T-helper 2 cell (primary cell): ENCODE data around the gene HIGD1C.
"Not testable (repeated sequence)": the region's sequence is repeated elsewhere in the genome, so short reads cannot be mapped to it uniquely, and the experiment has no call there.

Experiments used
- DNase-seq, 5 experiments: peaks; one replicate each; pipeline versions ENCODE4 v3.0.0 to v3.0.0-alpha.2; 2012 to 2022
- total RNA-seq, 2 donors: gene quantifications; one replicate each; lab custom pipeline; 2026; lab: John Stamatoyannopoulos, UW

HIGD1C gene
- 0 reads per million in 2 donors for total RNA-seq

- no peak for DNase-seq
Observed at GRCh38 chr12:50952510-50952909, at the start of gene HIGD1C. HIGD1C (plus strand) TSS chr12:50952544; CDS start chr12:50953999, 1,455 bp downstream.

- DNase-seq, result not testable (repeated sequence)
Observed at GRCh38 chr12:50908479-50908878, 43.9 kb upstream of the HIGD1C start.

- DNase-seq, result not testable (repeated sequence)
Observed at GRCh38 chr12:50912361-50912760, 40.0 kb upstream of the HIGD1C start.

GRCh38 chr12:50913224-50913623, 39.1 kb upstream of the HIGD1C start:
- no peak for DNase-seq

GRCh38 chr12:50914872-50915484, 37.4 kb upstream of the HIGD1C start:
- DNase-seq, result no peak

GRCh38 chr12:50916292-50916691, 36.1 kb upstream of the HIGD1C start:
- DNase-seq, result no peak

- no peak for DNase-seq
Observed at GRCh38 chr12:50918584-50919316, 33.6 kb upstream of the HIGD1C start.

- DNase-seq, result no peak
Observed at GRCh38 chr12:50922820-50923219, 29.5 kb upstream of the HIGD1C start.

- DNase-seq, result no peak
Observed at GRCh38 chr12:50923361-50924130, 28.8 kb upstream of the HIGD1C start.

GRCh38 chr12:50924131-50924438, 28.3 kb upstream of the HIGD1C start:
- no peak for DNase-seq

GRCh38 chr12:50924439-50925341, 27.7 kb upstream of the HIGD1C start:
- peak in 2 of 5 experiments; percentile 34 to 44 for DNase-seq

- no peak for DNase-seq
Observed at GRCh38 chr12:50925342-50925651, 27.0 kb upstream of the HIGD1C start.

- no peak for DNase-seq
Observed at GRCh38 chr12:50925920-50926319, 26.4 kb upstream of the HIGD1C start.

- DNase-seq, result no peak
Observed at GRCh38 chr12:50926415-50926814, 25.9 kb upstream of the HIGD1C start.

- DNase-seq, result not testable (repeated sequence)
Observed at GRCh38 chr12:50926932-50927331, 25.4 kb upstream of the HIGD1C start.

GRCh38 chr12:50927356-50927755, 25.0 kb upstream of the HIGD1C start:
- DNase-seq, result no peak

GRCh38 chr12:50927766-50928224, 24.5 kb upstream of the HIGD1C start:
- DNase-seq, result no peak

- no peak for DNase-seq
Observed at GRCh38 chr12:50928392-50928791, 24.0 kb upstream of the HIGD1C start.

- no peak for DNase-seq
Observed at GRCh38 chr12:50929831-50930230, 22.5 kb upstream of the HIGD1C start.

GRCh38 chr12:50930477-50930876, 21.9 kb upstream of the HIGD1C start:
- not testable (repeated sequence) for DNase-seq

GRCh38 chr12:50932787-50933280, 19.5 kb upstream of the HIGD1C start:
- DNase-seq, result no peak

- no peak for DNase-seq
Observed at GRCh38 chr12:50933459-50934124, 18.8 kb upstream of the HIGD1C start.
